ENCODE measurements around the gene DIP2B.

DNA sequence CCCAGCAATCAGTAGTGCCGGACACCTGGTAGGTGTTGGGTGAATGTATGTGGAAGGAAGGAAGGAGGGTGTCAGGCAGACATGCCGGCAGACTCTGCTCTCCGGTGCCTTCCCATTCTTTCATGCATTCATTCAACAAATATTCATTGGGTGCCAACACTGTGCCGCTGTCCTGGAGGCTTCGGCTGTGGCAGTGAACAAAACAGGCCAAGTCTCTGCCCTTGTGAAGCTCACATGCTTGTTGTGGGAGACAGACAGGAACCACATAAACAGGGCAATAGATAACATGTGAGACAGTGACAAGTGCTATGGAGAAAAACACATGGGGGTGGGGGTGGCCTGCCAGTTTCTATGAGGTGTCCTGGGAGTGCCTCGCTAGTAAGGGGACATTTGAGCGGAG is 202.6 kb downstream of the DIP2B start:
- TF ChIP-seq, protein P1, sequence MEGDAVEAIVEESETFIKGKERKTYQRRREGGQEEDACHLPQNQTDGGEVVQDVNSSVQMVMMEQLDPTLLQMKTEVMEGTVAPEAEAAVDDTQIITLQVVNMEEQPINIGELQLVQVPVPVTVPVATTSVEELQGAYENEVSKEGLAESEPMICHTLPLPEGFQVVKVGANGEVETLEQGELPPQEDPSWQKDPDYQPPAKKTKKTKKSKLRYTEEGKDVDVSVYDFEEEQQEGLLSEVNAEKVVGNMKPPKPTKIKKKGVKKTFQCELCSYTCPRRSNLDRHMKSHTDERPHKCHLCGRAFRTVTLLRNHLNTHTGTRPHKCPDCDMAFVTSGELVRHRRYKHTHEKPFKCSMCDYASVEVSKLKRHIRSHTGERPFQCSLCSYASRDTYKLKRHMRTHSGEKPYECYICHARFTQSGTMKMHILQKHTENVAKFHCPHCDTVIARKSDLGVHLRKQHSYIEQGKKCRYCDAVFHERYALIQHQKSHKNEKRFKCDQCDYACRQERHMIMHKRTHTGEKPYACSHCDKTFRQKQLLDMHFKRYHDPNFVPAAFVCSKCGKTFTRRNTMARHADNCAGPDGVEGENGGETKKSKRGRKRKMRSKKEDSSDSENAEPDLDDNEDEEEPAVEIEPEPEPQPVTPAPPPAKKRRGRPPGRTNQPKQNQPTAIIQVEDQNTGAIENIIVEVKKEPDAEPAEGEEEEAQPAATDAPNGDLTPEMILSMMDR (IDR thresholded peaks at IDR 0.05 in 8 of 11, conservative IDR thresholded peaks at IDR 0.05 in 3 of 11) = no peak
- no peak for TF ChIP-seq POLR2A (IDR thresholded peaks at IDR 0.05)

Data from spleen (tissue), 7 donors.